ENCODE results near the gene TDRD10. TPM values are rescaled to one million over a fixed set of nuclear protein-coding genes. Genes with fewer than 3 reads are reported as not detected.

The TDRD10 gene, protein sequence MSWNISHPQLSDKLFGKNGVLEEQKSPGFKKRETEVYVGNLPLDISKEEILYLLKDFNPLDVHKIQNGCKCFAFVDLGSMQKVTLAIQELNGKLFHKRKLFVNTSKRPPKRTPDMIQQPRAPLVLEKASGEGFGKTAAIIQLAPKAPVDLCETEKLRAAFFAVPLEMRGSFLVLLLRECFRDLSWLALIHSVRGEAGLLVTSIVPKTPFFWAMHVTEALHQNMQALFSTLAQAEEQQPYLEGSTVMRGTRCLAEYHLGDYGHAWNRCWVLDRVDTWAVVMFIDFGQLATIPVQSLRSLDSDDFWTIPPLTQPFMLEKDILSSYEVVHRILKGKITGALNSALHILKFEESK
- total RNA-seq (2014; rRNA removed; shearing (Covaris generic)) (not detected in 2 replicates), polyA plus RNA-seq (2016; fragmentation: Nextera tagmentation; extraction: Ambion mirVana) (0.19 and 0.29 TPM in 2 replicates)
- long read RNA-seq = 0 reads

- peaks cover 79% of the 10 kb centered on the region for H3K27me3 ChIP-seq (ENCODE audit: insufficient read depth)
- 0 out of 2 replicates have a peak, but pooled peaks have one; percentile 2 for TF ChIP-seq CREB1 (CRISPR knock-in tag; IDR thresholded peaks at IDR 0.05; ENCODE audit: low read depth)
- TF ChIP-seq NANOG (IDR thresholded peaks at IDR 0.05; ENCODE audit: borderline replicate concordance) = no peak
These were observed at the start of gene TDRD10, which contains the start of gene SHE for GRCh38 chr1:154502066-154502743. TDRD10 (plus strand) TSS chr1:154502219; CDS start chr1:154506904, 4,685 bp downstream. SHE (minus strand) TSS chr1:154502412; CDS start chr1:154502026, 386 bp downstream.

GRCh38 chr1:154453161-154453560 lies 48.9 kb upstream of the TDRD10 start:
- Mint-ChIP-seq H3K4me3 (no peak overlapping the region), H3K27me3 (ENCODE audit: insufficient read depth, low read depth, poor library complexity) (peaks cover 4% of the 10 kb centered on the region), H3K4me1 (no peaks in the 10 kb centered on the region), H3K36me3 (ENCODE audit: low read depth) (no peaks in the 10 kb centered on the region), H3K27ac (no peak overlapping the region), H3K9me3 (no peaks in the 10 kb centered on the region; the same call in 1 of the 3 replicates)
- Histone ChIP-seq H3K9me2 (ENCODE audit: insufficient read depth) (no peaks in the 10 kb centered on the region), H3K36me3 (ENCODE audit: insufficient read depth) (no peaks in the 10 kb centered on the region), H3K4me2 (no peak overlapping the region), H3K4me3 (no peak overlapping the region), H3K27ac (ENCODE audit: low read depth) (no peak overlapping the region), H4K20me1 (replicated peaks; ENCODE audit: insufficient read depth) (no peaks in the 10 kb centered on the region), H3K27me3 (ENCODE audit: insufficient read depth) (no peaks in the 10 kb centered on the region), H3K79me2 (replicated peaks; ENCODE audit: insufficient read depth) (no peaks in the 10 kb centered on the region), H3F3A (replicated peaks; ENCODE audit: low read depth) (no peaks in the 10 kb centered on the region), H3K4me1 (ENCODE audit: insufficient read depth) (no peaks in the 10 kb centered on the region), H2AFZ (no peak overlapping the region)
- TF ChIP-seq NANOG (IDR thresholded peaks at IDR 0.05; ENCODE audit: borderline replicate concordance) (no peak), JUNB (IDR thresholded peaks at IDR 0.05; ENCODE audit: unreplicated experiment) (no peak), ZNF331 (CRISPR knock-in tag; IDR thresholded peaks at IDR 0.05; ENCODE audit: low read depth) (no peak)
- TF ChIP-seq, protein P1, sequence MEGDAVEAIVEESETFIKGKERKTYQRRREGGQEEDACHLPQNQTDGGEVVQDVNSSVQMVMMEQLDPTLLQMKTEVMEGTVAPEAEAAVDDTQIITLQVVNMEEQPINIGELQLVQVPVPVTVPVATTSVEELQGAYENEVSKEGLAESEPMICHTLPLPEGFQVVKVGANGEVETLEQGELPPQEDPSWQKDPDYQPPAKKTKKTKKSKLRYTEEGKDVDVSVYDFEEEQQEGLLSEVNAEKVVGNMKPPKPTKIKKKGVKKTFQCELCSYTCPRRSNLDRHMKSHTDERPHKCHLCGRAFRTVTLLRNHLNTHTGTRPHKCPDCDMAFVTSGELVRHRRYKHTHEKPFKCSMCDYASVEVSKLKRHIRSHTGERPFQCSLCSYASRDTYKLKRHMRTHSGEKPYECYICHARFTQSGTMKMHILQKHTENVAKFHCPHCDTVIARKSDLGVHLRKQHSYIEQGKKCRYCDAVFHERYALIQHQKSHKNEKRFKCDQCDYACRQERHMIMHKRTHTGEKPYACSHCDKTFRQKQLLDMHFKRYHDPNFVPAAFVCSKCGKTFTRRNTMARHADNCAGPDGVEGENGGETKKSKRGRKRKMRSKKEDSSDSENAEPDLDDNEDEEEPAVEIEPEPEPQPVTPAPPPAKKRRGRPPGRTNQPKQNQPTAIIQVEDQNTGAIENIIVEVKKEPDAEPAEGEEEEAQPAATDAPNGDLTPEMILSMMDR (conservative IDR thresholded peaks at IDR 0.05; ENCODE audit: low read depth in 2 of 2) = no peak
- no peak for DNase-seq (ENCODE audit: low spot score)
- no peak for ATAC-seq

More at GRCh38 chr1:154502066-154502743, at the start of gene TDRD10, which contains the start of gene SHE:
- Mint-ChIP-seq H3K4me1 (peaks cover 10% of the 10 kb centered on the region), H3K9me3 (peaks cover 19% of the 10 kb centered on the region; the same call in 2 of the 3 replicates), H3K27ac (no peak within 1 kb of the TSS), H3K27me3 (ENCODE audit: insufficient read depth, low read depth, poor library complexity) (peaks cover 59% of the 10 kb centered on the region), H3K4me3 (peak within 1 kb of the TSS; percentile 70), H3K36me3 (ENCODE audit: low read depth) (no peaks in the 10 kb centered on the region)
- DNase-seq (ENCODE audit: low spot score) (peak; percentile 62), ATAC-seq (peak; percentile 76)
- Histone ChIP-seq H3F3A (replicated peaks; ENCODE audit: low read depth) (no peaks in the 10 kb centered on the region), H3K9me2 (ENCODE audit: insufficient read depth) (no peaks in the 10 kb centered on the region; the same call in 1 of the 2 replicates), H3K36me3 (ENCODE audit: insufficient read depth) (no peaks in the 10 kb centered on the region), H4K20me1 (replicated peaks; ENCODE audit: insufficient read depth) (no peaks in the 10 kb centered on the region), H3K27ac (ENCODE audit: low read depth) (no peak within 1 kb of the TSS), H3K4me2 (peak within 1 kb of the TSS; percentile 84), H3K4me1 (ENCODE audit: insufficient read depth) (no peaks in the 10 kb centered on the region), H2AFZ (peak within 1 kb of the TSS; percentile 98), H3K79me2 (replicated peaks; ENCODE audit: insufficient read depth) (no peaks in the 10 kb centered on the region), H3K4me3 (peak within 1 kb of the TSS; percentile 62)

Measured in GM23338 (cell line).